ENCODE measurements around the gene SCAMP4.

The SCAMP4 gene

GRCh38 chr19:1938071-1938470, 32.9 kb downstream of the SCAMP4 start:
- no peak for DNase-seq (ENCODE audit: low spot score)

- no peak for DNase-seq (ENCODE audit: low spot score)
These were observed 36.2 kb downstream of the SCAMP4 start, which contains the start of gene CSNK1G2 for GRCh38 chr19:1941146-1942077. TSS of gene CSNK1G2 (plus strand) at chr19:1941172. CDS start at chr19:1969773, 28,601 bp downstream.

- DNase-seq (ENCODE audit: low spot score) = peak; percentile 69
These were observed 37.1 kb downstream of the SCAMP4 start for GRCh38 chr19:1942078-1942933.

GRCh38 chr19:1942934-1943555, 37.8 kb downstream of the SCAMP4 start:
- no peak for DNase-seq (ENCODE audit: low spot score)

- no peak for DNase-seq (ENCODE audit: low spot score)
These were observed 38.5 kb downstream of the SCAMP4 start for GRCh38 chr19:1943661-1944087.

GRCh38 chr19:1944088-1944915, 39.1 kb downstream of the SCAMP4 start:
- DNase-seq (ENCODE audit: low spot score) = no peak

GRCh38 chr19:1944916-1945561, 39.8 kb downstream of the SCAMP4 start:
- no peak for DNase-seq (ENCODE audit: low spot score)

- DNase-seq (ENCODE audit: low spot score) = no peak
These were observed 40.7 kb downstream of the SCAMP4 start for GRCh38 chr19:1945899-1946298.

GRCh38 chr19:1947651-1948209, 42.5 kb downstream of the SCAMP4 start:
- no peak for DNase-seq (ENCODE audit: low spot score)

- DNase-seq (ENCODE audit: low spot score) = no peak
These were observed 44.3 kb downstream of the SCAMP4 start for GRCh38 chr19:1949304-1950101.

GRCh38 chr19:1950640-1951039, 45.4 kb downstream of the SCAMP4 start:
- no peak for DNase-seq (ENCODE audit: low spot score)

GRCh38 chr19:1952635-1953034, 47.4 kb downstream of the SCAMP4 start:
- DNase-seq (ENCODE audit: low spot score) = no peak

GRCh38 chr19:1953037-1953436, 47.8 kb downstream of the SCAMP4 start:
- no peak for DNase-seq (ENCODE audit: low spot score)

- DNase-seq (ENCODE audit: low spot score) = no peak
These were observed 48.4 kb downstream of the SCAMP4 start for GRCh38 chr19:1953441-1954094.

- no peak for DNase-seq (ENCODE audit: low spot score)
These were observed 49.3 kb downstream of the SCAMP4 start for GRCh38 chr19:1954532-1954933.

- DNase-seq (ENCODE audit: low spot score) = no peak
These were observed 50.2 kb downstream of the SCAMP4 start for GRCh38 chr19:1955171-1956121.

GRCh38 chr19:1956122-1956494, 50.9 kb downstream of the SCAMP4 start:
- no peak for DNase-seq (ENCODE audit: low spot score)

Measured in Ammon's horn (tissue), 1 donor.